Neural cell (in vitro differentiated cells): Measurements from ENCODE around the gene HACL1. TPM values are rescaled to one million over a fixed set of nuclear protein-coding genes. Genes with fewer than 3 reads are reported as not detected.

ENCODE experiments used
- H2AFZ ChIP-seq: fragments of 200-600, 300-800 bp; sonication (generic), shearing (Covaris generic); 2 replicates; pipeline ENCODE4 v1.6.0; 2014; ENCODE audit warnings: low read depth, mild to moderate bottlenecking, antibody characterized with exemption, low read length, moderate library complexity
- H3F3A ChIP-seq: fragments of 200-600 bp; shearing (Covaris generic); 2 replicates; pipeline ENCODE4 v1.6.1; 2016; ENCODE audit warnings: mild to moderate bottlenecking, moderate library complexity, mixed read lengths, antibody characterized with exemption, low read length; ENCODE audit not compliant: insufficient read depth, poor library complexity, severe bottlenecking
- H3K27ac ChIP-seq: fragments of 200-600, 300-800 bp; sonication (generic), shearing (Covaris generic); 2 replicates; pipeline ENCODE4 v1.5.1; 2014; ENCODE audit warnings: mild to moderate bottlenecking, low read length, moderate library complexity
- H3K27me3 ChIP-seq: fragments of 300-800, 200-600 bp; sonication (generic), shearing (Covaris generic); 2 replicates; pipeline ENCODE4 v1.6.0; 2014; ENCODE audit warnings: mild to moderate bottlenecking, low read depth, low read length, moderate library complexity; ENCODE audit not compliant: insufficient read depth
- H3K36me3 ChIP-seq: fragments of 300-800, 200-600 bp; sonication (generic), shearing (Covaris generic); 2 replicates; pipeline ENCODE4 v1.5.1; 2014; ENCODE audit warnings: mild to moderate bottlenecking, antibody characterized with exemption, low read length, moderate library complexity; ENCODE audit not compliant: insufficient read depth
- H3K4me2 ChIP-seq: fragments of 300-800, 200-600 bp; sonication (generic), shearing (Covaris generic); 2 replicates; pipeline ENCODE4 v1.6.0; 2014; ENCODE audit warnings: mild to moderate bottlenecking, low read length
- H3K4me3 ChIP-seq: fragments of 300-800, 200-600 bp; sonication (generic), shearing (Covaris generic); 2 replicates; pipeline ENCODE4 v1.5.1; 2014; ENCODE audit warnings: mild to moderate bottlenecking, low read length, moderate library complexity
- H3K79me2 ChIP-seq: fragments of 200-600 bp; shearing (Covaris generic); replicated peaks from 2 replicates; pipeline ENCODE4 v1.6.0; 2014; ENCODE audit warnings: mild to moderate bottlenecking, low read length, moderate library complexity; ENCODE audit not compliant: insufficient read depth
- H3K9ac ChIP-seq: fragments of 300-800, 200-600 bp; sonication (generic), shearing (Covaris generic); 2 replicates; pipeline ENCODE4 v1.6.1; 2016; ENCODE audit warnings: mild to moderate bottlenecking, low read length, mixed read lengths
- H3K9me2 ChIP-seq: fragments of 200-600 bp; shearing (Covaris generic); 2 replicates; pipeline ENCODE4 v1.6.1; 2016; ENCODE audit warnings: mild to moderate bottlenecking, low read length, mixed read lengths; ENCODE audit not compliant: insufficient read depth
- H3K9me3 ChIP-seq: fragments of 200-600, 300-800 bp; sonication (generic), shearing (Covaris generic); 2 replicates; pipeline ENCODE4 v1.6.1; 2016; ENCODE audit warnings: mild to moderate bottlenecking, mixed run types, low read length, moderate library complexity, mixed read lengths
- H4K20me1 ChIP-seq: fragments of 200-600 bp; shearing (Covaris generic); 2 replicates; pipeline ENCODE4 v1.6.1; 2016; ENCODE audit warnings: mild to moderate bottlenecking, mixed run types; ENCODE audit not compliant: insufficient read depth
- CTCF ChIP-seq: fragments of 450-650 bp; IDR thresholded peaks from 2 replicates; pipeline ENCODE4 v1.5.1; 2014; ENCODE audit warnings: antibody characterized with exemption, mild to moderate bottlenecking, moderate library complexity; ENCODE audit not compliant: poor library complexity, severe bottlenecking
- EZH2 ChIP-seq: fragments of 200-600, 300-800 bp; shearing (Covaris generic), sonication (generic); IDR thresholded peaks from 2 replicates; pipeline ENCODE4 v1.6.1; 2014; ENCODE audit warnings: antibody characterized with exemption, low read length, borderline replicate concordance, mild to moderate bottlenecking; ENCODE audit not compliant: insufficient read depth, poor library complexity, severe bottlenecking
- MXI1 ChIP-seq: fragments of 450-650 bp; conservative IDR thresholded peaks from 2 replicates; pipeline ENCODE4 v1.6.1; 2014; ENCODE audit warnings: antibody characterized with exemption, mild to moderate bottlenecking; ENCODE audit not compliant: poor library complexity, severe bottlenecking
- POLR2AphosphoS5 ChIP-seq: IDR thresholded peaks from 2 replicates; pipeline ENCODE4 v1.6.1; 2012
- SMC3 ChIP-seq: fragments of 450-650 bp; conservative IDR thresholded peaks from 2 replicates; pipeline ENCODE4 v1.6.1; 2014; ENCODE audit warnings: antibody characterized with exemption, mild to moderate bottlenecking, moderate library complexity; ENCODE audit not compliant: poor library complexity
- polyA plus RNA-seq: library from polyadenylated mRNA; depleted of rRNA; stranded (reverse); fragments of >200 nt; gene quantifications from 2 replicates; pipeline ENCODE4 v1.2.3, GENCODE V29; 2014
- TF ChIP-seq, protein P1 (sequence below): IDR thresholded peaks from 2 replicates; pipeline ENCODE4 v1.6.1; 2012; ENCODE audit warnings: borderline replicate concordance

The HACL1 gene
- polyA plus RNA-seq, 1 donor from 2014 or later = 26.0 TPM

DNA sequence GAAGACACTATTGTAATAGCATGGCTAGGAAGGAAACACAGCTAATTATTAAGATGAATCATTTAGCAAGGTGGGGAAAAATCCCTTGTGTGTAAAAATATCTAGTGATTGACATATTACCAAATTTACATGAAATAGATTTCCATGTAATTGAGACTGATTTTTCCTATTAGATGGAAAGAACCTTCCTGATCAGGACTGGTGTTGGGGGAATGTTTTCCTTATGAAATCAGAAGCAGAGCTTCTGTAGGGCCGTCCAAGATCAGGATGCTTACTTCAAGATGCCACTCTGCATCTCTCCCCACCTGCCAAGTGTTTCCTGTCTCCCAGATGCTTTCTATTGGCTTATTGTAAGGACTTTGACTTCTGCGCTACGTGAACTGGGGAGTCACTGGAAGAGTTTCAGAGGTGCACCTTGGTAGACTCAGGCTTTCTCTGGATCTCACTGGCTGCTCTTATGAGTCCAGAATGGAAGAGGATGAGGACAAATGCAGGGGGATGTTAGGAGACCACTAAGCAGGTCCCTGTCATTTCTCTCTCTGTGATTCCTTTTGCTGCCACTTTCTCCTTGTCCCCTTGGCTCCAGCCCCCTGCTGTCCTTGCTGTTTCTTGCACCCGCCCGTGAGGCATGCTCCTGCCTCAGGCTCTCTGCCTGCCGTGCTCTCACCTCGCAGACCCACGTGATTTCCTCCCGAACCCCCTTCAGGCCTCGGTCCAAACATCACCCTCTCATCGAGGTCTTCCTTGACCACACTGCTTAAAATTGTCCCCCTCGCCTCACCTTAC, 30.2 kb upstream of the HACL1 start:
- H3K27ac ChIP-seq = peak overlapping the region; percentile 71

DNA sequence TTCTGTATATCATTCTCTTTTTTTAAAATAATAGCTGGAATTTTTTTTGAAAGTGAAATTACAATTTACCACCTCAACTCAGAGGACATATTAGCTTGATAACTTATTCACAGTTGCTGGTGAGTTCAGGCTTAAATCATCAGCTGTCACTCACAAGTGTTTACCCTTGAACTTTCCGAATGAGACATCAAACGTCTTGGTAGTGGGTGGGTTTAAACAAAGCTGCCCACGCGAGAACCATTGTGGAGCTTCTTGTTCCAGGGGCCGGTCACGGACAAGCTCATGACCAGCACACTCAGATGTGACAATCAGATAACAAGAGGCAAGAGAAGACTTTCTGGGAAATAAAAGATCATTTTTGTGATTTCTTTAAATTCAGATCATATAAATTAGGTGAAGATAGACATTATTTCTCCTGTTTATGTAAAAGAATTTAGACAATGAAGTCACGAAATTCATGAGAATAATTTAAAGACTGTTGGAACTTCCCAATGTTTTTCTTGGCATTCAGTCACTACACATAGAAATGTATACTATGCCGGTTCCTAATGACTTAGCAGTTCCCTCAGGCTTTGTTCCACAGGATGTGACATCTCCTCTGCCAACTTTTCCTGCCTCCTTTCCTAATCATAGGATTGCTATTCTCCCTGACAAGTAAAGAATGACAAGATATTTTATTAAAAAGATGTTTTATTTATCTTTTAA, 29.4 kb upstream of the HACL1 start:
- TF ChIP-seq EZH2 = no peak
- TF ChIP-seq SMC3 = no peak
- TF ChIP-seq, protein P1, sequence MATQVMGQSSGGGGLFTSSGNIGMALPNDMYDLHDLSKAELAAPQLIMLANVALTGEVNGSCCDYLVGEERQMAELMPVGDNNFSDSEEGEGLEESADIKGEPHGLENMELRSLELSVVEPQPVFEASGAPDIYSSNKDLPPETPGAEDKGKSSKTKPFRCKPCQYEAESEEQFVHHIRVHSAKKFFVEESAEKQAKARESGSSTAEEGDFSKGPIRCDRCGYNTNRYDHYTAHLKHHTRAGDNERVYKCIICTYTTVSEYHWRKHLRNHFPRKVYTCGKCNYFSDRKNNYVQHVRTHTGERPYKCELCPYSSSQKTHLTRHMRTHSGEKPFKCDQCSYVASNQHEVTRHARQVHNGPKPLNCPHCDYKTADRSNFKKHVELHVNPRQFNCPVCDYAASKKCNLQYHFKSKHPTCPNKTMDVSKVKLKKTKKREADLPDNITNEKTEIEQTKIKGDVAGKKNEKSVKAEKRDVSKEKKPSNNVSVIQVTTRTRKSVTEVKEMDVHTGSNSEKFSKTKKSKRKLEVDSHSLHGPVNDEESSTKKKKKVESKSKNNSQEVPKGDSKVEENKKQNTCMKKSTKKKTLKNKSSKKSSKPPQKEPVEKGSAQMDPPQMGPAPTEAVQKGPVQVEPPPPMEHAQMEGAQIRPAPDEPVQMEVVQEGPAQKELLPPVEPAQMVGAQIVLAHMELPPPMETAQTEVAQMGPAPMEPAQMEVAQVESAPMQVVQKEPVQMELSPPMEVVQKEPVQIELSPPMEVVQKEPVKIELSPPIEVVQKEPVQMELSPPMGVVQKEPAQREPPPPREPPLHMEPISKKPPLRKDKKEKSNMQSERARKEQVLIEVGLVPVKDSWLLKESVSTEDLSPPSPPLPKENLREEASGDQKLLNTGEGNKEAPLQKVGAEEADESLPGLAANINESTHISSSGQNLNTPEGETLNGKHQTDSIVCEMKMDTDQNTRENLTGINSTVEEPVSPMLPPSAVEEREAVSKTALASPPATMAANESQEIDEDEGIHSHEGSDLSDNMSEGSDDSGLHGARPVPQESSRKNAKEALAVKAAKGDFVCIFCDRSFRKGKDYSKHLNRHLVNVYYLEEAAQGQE = peak; percentile 97
- TF ChIP-seq CTCF = no peak
- TF ChIP-seq POLR2AphosphoS5 = no peak
- TF ChIP-seq MXI1 = no peak
- no peaks in the 10 kb centered on the region for H3K9me2 ChIP-seq
- H3K27me3 ChIP-seq = no peaks in the 10 kb centered on the region
- H3K4me2 ChIP-seq = peak overlapping the region; percentile 45
- no peaks in the 10 kb centered on the region for H3K36me3 ChIP-seq
- peak overlapping the region; percentile 71 for H3K27ac ChIP-seq
- no peak overlapping the region for H3K9ac ChIP-seq
- no peaks in the 10 kb centered on the region for H3K9me3 ChIP-seq
- H3F3A ChIP-seq = no peaks in the 10 kb centered on the region
- H3K4me3 ChIP-seq = peak overlapping the region; percentile 42
- H2AFZ ChIP-seq = no peak overlapping the region
- no peaks in the 10 kb centered on the region for H4K20me1 ChIP-seq
- H3K79me2 ChIP-seq = no peaks in the 10 kb centered on the region

More for the DNA sequence above, 30.2 kb upstream of the HACL1 start:
- TF ChIP-seq, protein P1 = peak; percentile 71
- no peak for TF ChIP-seq POLR2AphosphoS5
- Histone ChIP-seq H3K36me3 (no peaks in the 10 kb centered on the region), H3K9me3 (no peaks in the 10 kb centered on the region), H3F3A (no peaks in the 10 kb centered on the region), H3K9me2 (no peaks in the 10 kb centered on the region), H3K79me2 (no peaks in the 10 kb centered on the region), H2AFZ (no peak overlapping the region), H3K4me3 (peak overlapping the region; percentile 42), H3K4me2 (peak overlapping the region; percentile 45), H4K20me1 (no peaks in the 10 kb centered on the region), H3K9ac (peak overlapping the region; percentile 30), H3K27me3 (no peaks in the 10 kb centered on the region)
